ENCODE measurements around the gene YIPF6. TPM values are rescaled to one million over a fixed set of nuclear protein-coding genes. Genes with fewer than 3 reads are reported as not detected.
A peak's percentile ranks its signal among the peaks of the same experiment; 100 is the strongest.

Gene YIPF6
- total and polyA plus RNA-seq, 9 of the 15 experiments (the other 6 are each of a cell fraction or from before 2014, with no cell fraction given): 7.7 to 44.2 (median 22.4) TPM

DNA sequence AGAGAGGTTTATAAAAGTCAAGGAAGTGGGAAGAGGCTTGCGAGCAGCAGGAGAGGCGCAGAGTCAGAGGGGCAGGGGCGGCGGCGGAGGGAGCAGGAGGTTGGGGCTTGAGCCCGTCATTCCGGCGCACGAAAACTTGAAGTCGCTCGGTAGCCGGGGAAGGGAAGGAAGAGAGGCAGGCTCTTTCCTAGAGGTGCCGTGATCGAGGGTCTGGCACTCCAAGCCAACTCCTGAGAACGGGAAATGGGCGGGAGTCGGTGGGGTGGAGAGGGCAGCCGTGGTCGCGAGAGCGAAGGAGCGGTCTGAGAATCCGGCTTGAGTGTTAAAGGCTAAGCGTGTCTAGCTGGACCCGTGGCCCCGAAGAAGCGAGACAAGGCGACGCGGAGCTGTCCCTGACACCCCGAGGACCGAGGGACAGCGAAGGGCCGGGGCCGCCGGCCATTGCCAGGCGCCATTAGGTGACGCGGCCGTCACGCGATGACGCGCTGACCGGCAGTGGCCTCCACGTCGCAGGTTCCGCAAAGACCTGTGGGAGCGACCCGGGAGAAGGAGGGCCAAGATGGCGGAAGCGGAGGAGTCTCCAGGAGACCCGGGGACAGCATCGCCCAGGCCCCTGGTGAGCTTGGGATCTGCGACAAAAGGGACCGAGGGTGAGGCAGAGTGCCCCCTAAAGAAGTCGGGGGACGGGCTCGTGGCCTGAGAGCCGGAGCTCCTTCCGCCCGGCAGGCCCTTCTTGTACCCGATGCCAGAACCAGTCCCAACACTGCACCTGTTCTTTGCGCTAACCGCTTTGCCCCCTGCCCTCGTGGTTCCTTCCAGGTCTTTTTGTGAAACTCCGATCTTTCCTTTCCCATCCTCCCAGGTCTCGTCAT, at the start of gene YIPF6 (continued):
- TF ChIP-seq ASH1L (IDR thresholded peaks at IDR 0.05; ENCODE audit: borderline replicate concordance, low read depth, partially characterized antibody) (no peak), RCOR1 (IDR thresholded peaks at IDR 0.05; ENCODE audit: borderline replicate concordance in 1 of 2, low read depth in 2 of 2, low read length in 2 of 2) (no peak), KAT8 (IDR thresholded peaks at IDR 0.05; ENCODE audit: low read depth) (no peak), TBP (optimal IDR thresholded peaks at IDR 0.05; ENCODE audit: low read depth, low read length) (peak; percentile 88), HSF4 (CRISPR knock-in tag; IDR thresholded peaks at IDR 0.05; ENCODE audit: borderline replicate concordance) (no peak), SNRNP70 (optimal IDR thresholded peaks at IDR 0.05; ENCODE audit: low read depth, low read length) (no peak), CBX5 (IDR thresholded peaks at IDR 0.05; ENCODE audit: borderline replicate concordance, low read depth) (no peak), MCM3 (IDR thresholded peaks at IDR 0.05) (no peak), MTA3 (IDR thresholded peaks at IDR 0.05; ENCODE audit: borderline replicate concordance) (peak; percentile 63; the same call in 1 of the 2 replicates), FOXP1 (CRISPR knock-in tag; IDR thresholded peaks at IDR 0.05) (0 out of 2 replicates have a peak, but pooled peaks have one; percentile 50), CCAR2 (IDR thresholded peaks at IDR 0.05; ENCODE audit: low read depth, low read length) (no peak), KLF13 (tag; IDR thresholded peaks at IDR 0.05; ENCODE audit: borderline replicate concordance, low read depth) (no peak)
- TF ChIP-seq, protein P1, sequence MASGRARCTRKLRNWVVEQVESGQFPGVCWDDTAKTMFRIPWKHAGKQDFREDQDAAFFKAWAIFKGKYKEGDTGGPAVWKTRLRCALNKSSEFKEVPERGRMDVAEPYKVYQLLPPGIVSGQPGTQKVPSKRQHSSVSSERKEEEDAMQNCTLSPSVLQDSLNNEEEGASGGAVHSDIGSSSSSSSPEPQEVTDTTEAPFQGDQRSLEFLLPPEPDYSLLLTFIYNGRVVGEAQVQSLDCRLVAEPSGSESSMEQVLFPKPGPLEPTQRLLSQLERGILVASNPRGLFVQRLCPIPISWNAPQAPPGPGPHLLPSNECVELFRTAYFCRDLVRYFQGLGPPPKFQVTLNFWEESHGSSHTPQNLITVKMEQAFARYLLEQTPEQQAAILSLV (tag; IDR thresholded peaks at IDR 0.05): no peak
- TF ChIP-seq, protein P2, sequence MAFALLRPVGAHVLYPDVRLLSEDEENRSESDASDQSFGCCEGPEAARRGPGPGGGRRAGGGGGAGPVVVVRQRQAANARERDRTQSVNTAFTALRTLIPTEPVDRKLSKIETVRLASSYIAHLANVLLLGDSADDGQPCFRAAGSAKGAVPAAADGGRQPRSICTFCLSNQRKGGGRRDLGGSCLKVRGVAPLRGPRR (CRISPR knock-in tag; IDR thresholded peaks at IDR 0.05): no peak
- TF ChIP-seq, protein P3, sequence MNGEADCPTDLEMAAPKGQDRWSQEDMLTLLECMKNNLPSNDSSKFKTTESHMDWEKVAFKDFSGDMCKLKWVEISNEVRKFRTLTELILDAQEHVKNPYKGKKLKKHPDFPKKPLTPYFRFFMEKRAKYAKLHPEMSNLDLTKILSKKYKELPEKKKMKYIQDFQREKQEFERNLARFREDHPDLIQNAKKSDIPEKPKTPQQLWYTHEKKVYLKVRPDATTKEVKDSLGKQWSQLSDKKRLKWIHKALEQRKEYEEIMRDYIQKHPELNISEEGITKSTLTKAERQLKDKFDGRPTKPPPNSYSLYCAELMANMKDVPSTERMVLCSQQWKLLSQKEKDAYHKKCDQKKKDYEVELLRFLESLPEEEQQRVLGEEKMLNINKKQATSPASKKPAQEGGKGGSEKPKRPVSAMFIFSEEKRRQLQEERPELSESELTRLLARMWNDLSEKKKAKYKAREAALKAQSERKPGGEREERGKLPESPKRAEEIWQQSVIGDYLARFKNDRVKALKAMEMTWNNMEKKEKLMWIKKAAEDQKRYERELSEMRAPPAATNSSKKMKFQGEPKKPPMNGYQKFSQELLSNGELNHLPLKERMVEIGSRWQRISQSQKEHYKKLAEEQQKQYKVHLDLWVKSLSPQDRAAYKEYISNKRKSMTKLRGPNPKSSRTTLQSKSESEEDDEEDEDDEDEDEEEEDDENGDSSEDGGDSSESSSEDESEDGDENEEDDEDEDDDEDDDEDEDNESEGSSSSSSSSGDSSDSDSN (IDR thresholded peaks at IDR 0.05; ENCODE audit: borderline replicate concordance in 1 of 2, low read depth in 2 of 2, low read length in 2 of 2): no peak
- TF ChIP-seq, protein P4, sequence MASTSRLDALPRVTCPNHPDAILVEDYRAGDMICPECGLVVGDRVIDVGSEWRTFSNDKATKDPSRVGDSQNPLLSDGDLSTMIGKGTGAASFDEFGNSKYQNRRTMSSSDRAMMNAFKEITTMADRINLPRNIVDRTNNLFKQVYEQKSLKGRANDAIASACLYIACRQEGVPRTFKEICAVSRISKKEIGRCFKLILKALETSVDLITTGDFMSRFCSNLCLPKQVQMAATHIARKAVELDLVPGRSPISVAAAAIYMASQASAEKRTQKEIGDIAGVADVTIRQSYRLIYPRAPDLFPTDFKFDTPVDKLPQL (IDR thresholded peaks at IDR 0.05; ENCODE audit: extremely low read depth, insufficient read length): no peak
- TF ChIP-seq, protein P5, sequence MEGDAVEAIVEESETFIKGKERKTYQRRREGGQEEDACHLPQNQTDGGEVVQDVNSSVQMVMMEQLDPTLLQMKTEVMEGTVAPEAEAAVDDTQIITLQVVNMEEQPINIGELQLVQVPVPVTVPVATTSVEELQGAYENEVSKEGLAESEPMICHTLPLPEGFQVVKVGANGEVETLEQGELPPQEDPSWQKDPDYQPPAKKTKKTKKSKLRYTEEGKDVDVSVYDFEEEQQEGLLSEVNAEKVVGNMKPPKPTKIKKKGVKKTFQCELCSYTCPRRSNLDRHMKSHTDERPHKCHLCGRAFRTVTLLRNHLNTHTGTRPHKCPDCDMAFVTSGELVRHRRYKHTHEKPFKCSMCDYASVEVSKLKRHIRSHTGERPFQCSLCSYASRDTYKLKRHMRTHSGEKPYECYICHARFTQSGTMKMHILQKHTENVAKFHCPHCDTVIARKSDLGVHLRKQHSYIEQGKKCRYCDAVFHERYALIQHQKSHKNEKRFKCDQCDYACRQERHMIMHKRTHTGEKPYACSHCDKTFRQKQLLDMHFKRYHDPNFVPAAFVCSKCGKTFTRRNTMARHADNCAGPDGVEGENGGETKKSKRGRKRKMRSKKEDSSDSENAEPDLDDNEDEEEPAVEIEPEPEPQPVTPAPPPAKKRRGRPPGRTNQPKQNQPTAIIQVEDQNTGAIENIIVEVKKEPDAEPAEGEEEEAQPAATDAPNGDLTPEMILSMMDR (IDR thresholded peaks at IDR 0.05 in 2 of 3, conservative IDR thresholded peaks at IDR 0.05 in 1 of 3; ENCODE audit: insufficient read depth in 2 of 3, low read depth in 1 of 3, low read length in 3 of 3): 0 out of 6 replicates have a peak, but pooled peaks of 1 of the 3 experiments have one; percentile 4
- TF ChIP-seq, protein P6, sequence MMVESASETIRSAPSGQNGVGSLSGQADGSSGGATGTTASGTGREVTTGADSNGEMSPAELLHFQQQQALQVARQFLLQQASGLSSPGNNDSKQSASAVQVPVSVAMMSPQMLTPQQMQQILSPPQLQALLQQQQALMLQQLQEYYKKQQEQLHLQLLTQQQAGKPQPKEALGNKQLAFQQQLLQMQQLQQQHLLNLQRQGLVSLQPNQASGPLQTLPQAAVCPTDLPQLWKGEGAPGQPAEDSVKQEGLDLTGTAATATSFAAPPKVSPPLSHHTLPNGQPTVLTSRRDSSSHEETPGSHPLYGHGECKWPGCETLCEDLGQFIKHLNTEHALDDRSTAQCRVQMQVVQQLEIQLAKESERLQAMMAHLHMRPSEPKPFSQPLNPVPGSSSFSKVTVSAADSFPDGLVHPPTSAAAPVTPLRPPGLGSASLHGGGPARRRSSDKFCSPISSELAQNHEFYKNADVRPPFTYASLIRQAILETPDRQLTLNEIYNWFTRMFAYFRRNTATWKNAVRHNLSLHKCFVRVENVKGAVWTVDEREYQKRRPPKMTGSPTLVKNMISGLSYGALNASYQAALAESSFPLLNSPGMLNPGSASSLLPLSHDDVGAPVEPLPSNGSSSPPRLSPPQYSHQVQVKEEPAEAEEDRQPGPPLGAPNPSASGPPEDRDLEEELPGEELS (CRISPR knock-in tag; IDR thresholded peaks at IDR 0.05; ENCODE audit: borderline replicate concordance): no peak

Data from K562 (cell line).